ENCODE data around the gene BRD8.

The BRD8 gene

GRCh38 chr5:138095100-138095907 lies 83.1 kb downstream of the BRD8 start:
- no peak for DNase-seq

- DNase-seq, result no peak
Observed at GRCh38 chr5:138093036-138093435, 85.4 kb downstream of the BRD8 start.

GRCh38 chr5:138092301-138092700 lies 86.1 kb downstream of the BRD8 start:
- DNase-seq, result no peak

- DNase-seq, result no peak
Observed at GRCh38 chr5:138091685-138092084, 86.7 kb downstream of the BRD8 start.
